ENCODE measurements around the gene PAX3.

DNA sequence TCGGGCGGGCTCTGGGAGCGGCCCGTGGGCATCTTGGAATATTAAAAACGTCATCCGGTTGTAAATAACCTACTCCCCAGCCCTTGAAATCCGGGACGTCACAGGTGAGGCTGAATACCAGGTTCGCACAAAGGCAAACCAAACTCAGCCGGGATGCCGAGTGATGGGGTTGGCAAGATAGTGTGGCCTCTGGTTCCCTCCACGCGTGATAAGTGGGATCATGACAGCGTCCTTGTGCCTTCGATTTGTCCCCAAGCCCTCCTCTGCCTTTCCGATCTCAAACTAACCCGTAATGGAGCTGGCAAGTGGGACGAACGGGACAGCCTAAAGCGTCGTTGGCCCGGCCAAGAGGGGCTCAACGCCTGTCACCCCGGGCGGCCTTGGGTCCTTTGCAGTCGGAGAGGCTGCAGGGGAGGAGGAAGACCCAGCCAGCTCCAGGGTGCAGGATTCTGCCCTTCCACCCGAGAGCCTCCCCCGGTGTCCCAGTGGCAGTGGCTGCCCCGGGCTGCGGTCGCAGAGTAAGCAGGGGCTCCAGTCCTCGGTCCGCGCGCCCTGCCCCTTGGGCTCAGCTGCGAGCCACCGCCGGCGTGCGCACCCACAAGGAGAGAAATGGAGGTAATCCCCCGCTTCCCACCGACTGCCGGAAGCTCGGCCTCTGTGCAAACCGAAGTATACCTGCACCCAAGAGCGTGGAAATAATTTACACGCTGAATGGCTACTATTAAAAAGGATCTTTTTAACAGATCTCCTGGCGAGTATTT lies 13.4 kb upstream of the PAX3 start:
- TF ChIP-seq CTCF (IDR thresholded peaks at IDR 0.05), result no peak
- TF ChIP-seq POLR2A (IDR thresholded peaks at IDR 0.05), result no peak
- no peak for TF ChIP-seq EP300 (IDR thresholded peaks at IDR 0.05)
